HepG2 (cell line): ENCODE data around the gene TCF23. TPM values are rescaled to one million over a fixed set of nuclear protein-coding genes. Genes with fewer than 3 reads are reported as not detected.

Experiments
- BRD4 ChIP-seq: sonication (generic); formaldehyde crosslinking; IDR thresholded peaks from 2 replicates; pipeline ENCODE4 v1.4.0; 2020; ENCODE audit warnings: missing genetic modification reagents
- FOXP1 ChIP-seq, 2 experiments: fragments of 450-650 bp in 1 of 2; IDR thresholded peaks; 2 replicates each; pipeline ENCODE4 v1.6.1; 2017 to 2018; ENCODE audit warnings: antibody characterized with exemption in 1 of 2
- HES4 ChIP-seq: sonication (generic); formaldehyde crosslinking; IDR thresholded peaks from 2 replicates; pipeline ENCODE4 v1.9.0; 2021; ENCODE audit warnings: mild to moderate bottlenecking, missing genetic modification reagents, borderline replicate concordance
- SRSF9 ChIP-seq: fragments of 200-400 bp; formaldehyde crosslinking; IDR thresholded peaks from 2 replicates; pipeline ENCODE4 v1.6.1; 2018; ENCODE audit warnings: borderline replicate concordance, mild to moderate bottlenecking, low read depth, low read length; ENCODE audit not compliant: insufficient read depth, poor library complexity, severe bottlenecking
- ZNF292 ChIP-seq: sonication (generic); formaldehyde crosslinking; IDR thresholded peaks from 2 replicates; pipeline ENCODE4 v1.8.1; 2022; ENCODE audit warnings: mild to moderate bottlenecking, low read depth, missing genetic modification reagents, borderline replicate concordance
- ZNF317 ChIP-seq: sonication (generic); formaldehyde crosslinking; IDR thresholded peaks from 2 replicates; pipeline ENCODE4 v1.5.0; 2020; ENCODE audit warnings: mild to moderate bottlenecking, missing genetic modification reagents
- ZNF441 ChIP-seq: sonication (generic); formaldehyde crosslinking; IDR thresholded peaks from 2 replicates; pipeline ENCODE4 v1.7.0; 2021; ENCODE audit warnings: missing genetic modification reagents, borderline replicate concordance
- ZSCAN25 ChIP-seq: sonication (generic); formaldehyde crosslinking; IDR thresholded peaks from 2 replicates; pipeline ENCODE4 v1.8.0; 2022; ENCODE audit warnings: mild to moderate bottlenecking, missing genetic modification reagents
- polyA plus RNA-seq, 8 experiments: library from polyadenylated mRNA; depleted of rRNA in 3 of 8; stranded (reverse) in 7 of 8; unstranded in 1 of 8; fragments of >200 nt; fragmentation: Illumina TruSeq in 4 of 8; extraction: Trizol in 4 of 8; gene quantifications; 2 replicates each; pipeline versions ENCODE4 v1.2.1 to v1.2.3, GENCODE V29; 2011 to 2016; ENCODE audit warnings: low read depth in 4 of 8, missing spikeins in 1 of 8, mixed read lengths in 1 of 8; ENCODE audit not compliant: insufficient read depth in 1 of 8
- total RNA-seq, 5 experiments: library from RNA; depleted of rRNA; stranded (reverse); fragments of >200 nt; fragmentation: Illumina TruSeq; extraction: Trizol; gene quantifications; 2 replicates each; pipeline ENCODE4 v1.2.3, GENCODE V29; 2016; ENCODE audit warnings: low read depth in 1 of 5
- TF ChIP-seq, protein P1 (sequence below): sonication (generic); formaldehyde crosslinking; IDR thresholded peaks from 2 replicates; pipeline ENCODE4 v1.4.0; 2020; ENCODE audit warnings: mild to moderate bottlenecking, missing genetic modification reagents, borderline replicate concordance
- TF ChIP-seq, protein P2 (sequence below): sonication (generic); formaldehyde crosslinking; IDR thresholded peaks from 2 replicates; pipeline ENCODE4 v1.5.0; 2020; ENCODE audit warnings: mild to moderate bottlenecking, low read depth, missing genetic modification reagents, borderline replicate concordance
- TF ChIP-seq, protein P3 (sequence below): IDR thresholded peaks from 2 replicates; pipeline ENCODE4 v1.4.0; 2020; ENCODE audit warnings: mild to moderate bottlenecking, missing genetic modification reagents
- TF ChIP-seq, protein P4 (sequence below): sonication (generic); formaldehyde crosslinking; IDR thresholded peaks from 2 replicates; pipeline ENCODE4 v1.5.0; 2020; ENCODE audit warnings: missing genetic modification reagents
- TF ChIP-seq, protein P5 (sequence below): sonication (generic); formaldehyde crosslinking; IDR thresholded peaks from 2 replicates; pipeline ENCODE4 v1.4.0; 2020; ENCODE audit warnings: missing genetic modification reagents, borderline replicate concordance

The TCF23 gene
- total and polyA plus RNA-seq, 2 of the 13 experiments (the other 11 are each of a cell fraction or from before 2014, with no cell fraction given), result 0.02 to 1.4 TPM

DNA sequence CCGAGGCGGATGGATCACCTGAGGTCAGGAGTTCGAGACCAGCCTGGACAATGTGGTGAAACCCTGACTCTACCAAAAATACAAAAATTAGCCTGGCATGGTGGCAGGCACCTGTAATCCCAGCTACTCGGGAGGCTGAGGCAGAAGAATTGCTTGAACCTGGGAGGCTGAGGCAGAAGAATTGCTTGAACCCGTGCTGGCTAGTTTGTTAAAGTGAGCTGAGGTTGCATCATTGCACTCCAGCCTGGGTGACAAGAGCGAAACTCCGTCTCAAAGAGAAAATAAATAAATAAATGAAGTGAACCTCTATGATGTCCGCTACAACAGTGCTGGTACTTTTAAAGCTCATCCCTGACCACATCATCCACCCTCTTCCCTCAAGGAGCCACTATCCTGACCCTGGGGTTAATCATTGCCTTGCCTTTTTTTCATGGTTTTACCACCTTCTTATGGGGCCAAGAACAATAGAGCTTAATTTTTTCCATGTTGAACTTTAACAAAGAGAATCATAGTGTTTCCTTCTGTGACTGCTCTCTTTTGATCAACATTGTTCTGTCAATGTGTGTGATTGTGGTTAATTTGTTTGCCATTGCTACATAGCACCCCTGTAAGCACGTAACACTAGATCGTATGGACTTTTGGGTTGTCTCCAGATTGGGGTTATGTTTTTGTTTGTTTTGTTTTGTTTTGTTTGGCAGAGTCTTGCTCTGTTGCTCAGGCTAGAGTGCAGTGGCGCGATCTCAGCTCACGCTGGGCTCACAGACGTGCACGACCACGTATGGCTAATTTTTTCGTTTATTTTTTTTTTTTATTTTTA is 45.9 kb downstream of the TCF23 start (continued):
- TF ChIP-seq HES4 (CRISPR knock-in tag), result no peak
- TF ChIP-seq, protein P1, sequence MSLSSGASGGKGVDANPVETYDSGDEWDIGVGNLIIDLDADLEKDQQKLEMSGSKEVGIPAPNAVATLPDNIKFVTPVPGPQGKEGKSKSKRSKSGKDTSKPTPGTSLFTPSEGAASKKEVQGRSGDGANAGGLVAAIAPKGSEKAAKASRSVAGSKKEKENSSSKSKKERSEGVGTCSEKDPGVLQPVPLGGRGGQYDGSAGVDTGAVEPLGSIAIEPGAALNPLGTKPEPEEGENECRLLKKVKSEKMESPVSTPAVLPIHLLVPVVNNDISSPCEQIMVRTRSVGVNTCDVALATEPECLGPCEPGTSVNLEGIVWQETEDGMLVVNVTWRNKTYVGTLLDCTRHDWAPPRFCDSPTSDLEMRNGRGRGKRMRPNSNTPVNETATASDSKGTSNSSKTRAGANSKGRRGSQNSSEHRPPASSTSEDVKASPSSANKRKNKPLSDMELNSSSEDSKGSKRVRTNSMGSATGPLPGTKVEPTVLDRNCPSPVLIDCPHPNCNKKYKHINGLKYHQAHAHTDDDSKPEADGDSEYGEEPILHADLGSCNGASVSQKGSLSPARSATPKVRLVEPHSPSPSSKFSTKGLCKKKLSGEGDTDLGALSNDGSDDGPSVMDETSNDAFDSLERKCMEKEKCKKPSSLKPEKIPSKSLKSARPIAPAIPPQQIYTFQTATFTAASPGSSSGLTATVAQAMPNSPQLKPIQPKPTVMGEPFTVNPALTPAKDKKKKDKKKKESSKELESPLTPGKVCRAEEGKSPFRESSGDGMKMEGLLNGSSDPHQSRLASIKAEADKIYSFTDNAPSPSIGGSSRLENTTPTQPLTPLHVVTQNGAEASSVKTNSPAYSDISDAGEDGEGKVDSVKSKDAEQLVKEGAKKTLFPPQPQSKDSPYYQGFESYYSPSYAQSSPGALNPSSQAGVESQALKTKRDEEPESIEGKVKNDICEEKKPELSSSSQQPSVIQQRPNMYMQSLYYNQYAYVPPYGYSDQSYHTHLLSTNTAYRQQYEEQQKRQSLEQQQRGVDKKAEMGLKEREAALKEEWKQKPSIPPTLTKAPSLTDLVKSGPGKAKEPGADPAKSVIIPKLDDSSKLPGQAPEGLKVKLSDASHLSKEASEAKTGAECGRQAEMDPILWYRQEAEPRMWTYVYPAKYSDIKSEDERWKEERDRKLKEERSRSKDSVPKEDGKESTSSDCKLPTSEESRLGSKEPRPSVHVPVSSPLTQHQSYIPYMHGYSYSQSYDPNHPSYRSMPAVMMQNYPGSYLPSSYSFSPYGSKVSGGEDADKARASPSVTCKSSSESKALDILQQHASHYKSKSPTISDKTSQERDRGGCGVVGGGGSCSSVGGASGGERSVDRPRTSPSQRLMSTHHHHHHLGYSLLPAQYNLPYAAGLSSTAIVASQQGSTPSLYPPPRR (CRISPR knock-in tag), result peak; percentile 62; the same call in 1 of the 2 replicates
- TF ChIP-seq, protein P2, sequence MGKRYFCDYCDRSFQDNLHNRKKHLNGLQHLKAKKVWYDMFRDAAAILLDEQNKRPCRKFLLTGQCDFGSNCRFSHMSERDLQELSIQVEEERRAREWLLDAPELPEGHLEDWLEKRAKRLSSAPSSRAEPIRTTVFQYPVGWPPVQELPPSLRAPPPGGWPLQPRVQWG (CRISPR knock-in tag), result no peak
- TF ChIP-seq FOXP1 (IDR thresholded peaks at IDR 0.05), result peak; percentile 91
- peak; percentile 93 for TF ChIP-seq FOXP1 (CRISPR knock-in tag; IDR thresholded peaks at IDR 0.05)
- TF ChIP-seq ZNF292 (CRISPR knock-in tag), result peak; percentile 58; the same call in 1 of the 2 replicates
- TF ChIP-seq, protein P3, sequence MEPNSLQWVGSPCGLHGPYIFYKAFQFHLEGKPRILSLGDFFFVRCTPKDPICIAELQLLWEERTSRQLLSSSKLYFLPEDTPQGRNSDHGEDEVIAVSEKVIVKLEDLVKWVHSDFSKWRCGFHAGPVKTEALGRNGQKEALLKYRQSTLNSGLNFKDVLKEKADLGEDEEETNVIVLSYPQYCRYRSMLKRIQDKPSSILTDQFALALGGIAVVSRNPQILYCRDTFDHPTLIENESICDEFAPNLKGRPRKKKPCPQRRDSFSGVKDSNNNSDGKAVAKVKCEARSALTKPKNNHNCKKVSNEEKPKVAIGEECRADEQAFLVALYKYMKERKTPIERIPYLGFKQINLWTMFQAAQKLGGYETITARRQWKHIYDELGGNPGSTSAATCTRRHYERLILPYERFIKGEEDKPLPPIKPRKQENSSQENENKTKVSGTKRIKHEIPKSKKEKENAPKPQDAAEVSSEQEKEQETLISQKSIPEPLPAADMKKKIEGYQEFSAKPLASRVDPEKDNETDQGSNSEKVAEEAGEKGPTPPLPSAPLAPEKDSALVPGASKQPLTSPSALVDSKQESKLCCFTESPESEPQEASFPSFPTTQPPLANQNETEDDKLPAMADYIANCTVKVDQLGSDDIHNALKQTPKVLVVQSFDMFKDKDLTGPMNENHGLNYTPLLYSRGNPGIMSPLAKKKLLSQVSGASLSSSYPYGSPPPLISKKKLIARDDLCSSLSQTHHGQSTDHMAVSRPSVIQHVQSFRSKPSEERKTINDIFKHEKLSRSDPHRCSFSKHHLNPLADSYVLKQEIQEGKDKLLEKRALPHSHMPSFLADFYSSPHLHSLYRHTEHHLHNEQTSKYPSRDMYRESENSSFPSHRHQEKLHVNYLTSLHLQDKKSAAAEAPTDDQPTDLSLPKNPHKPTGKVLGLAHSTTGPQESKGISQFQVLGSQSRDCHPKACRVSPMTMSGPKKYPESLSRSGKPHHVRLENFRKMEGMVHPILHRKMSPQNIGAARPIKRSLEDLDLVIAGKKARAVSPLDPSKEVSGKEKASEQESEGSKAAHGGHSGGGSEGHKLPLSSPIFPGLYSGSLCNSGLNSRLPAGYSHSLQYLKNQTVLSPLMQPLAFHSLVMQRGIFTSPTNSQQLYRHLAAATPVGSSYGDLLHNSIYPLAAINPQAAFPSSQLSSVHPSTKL (CRISPR knock-in tag), result peak; percentile 64
- TF ChIP-seq, protein P4, sequence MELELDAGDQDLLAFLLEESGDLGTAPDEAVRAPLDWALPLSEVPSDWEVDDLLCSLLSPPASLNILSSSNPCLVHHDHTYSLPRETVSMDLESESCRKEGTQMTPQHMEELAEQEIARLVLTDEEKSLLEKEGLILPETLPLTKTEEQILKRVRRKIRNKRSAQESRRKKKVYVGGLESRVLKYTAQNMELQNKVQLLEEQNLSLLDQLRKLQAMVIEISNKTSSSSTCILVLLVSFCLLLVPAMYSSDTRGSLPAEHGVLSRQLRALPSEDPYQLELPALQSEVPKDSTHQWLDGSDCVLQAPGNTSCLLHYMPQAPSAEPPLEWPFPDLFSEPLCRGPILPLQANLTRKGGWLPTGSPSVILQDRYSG (CRISPR knock-in tag), result no peak
- no peak for TF ChIP-seq BRD4 (CRISPR knock-in tag)
- TF ChIP-seq ZSCAN25 (CRISPR knock-in tag), result no peak
- peak; percentile 99 for TF ChIP-seq ZNF441 (CRISPR knock-in tag)
- no peak for TF ChIP-seq SRSF9
- 0 out of 2 replicates have a peak, but pooled peaks have one; percentile 19 for TF ChIP-seq ZNF317 (CRISPR knock-in tag)
- TF ChIP-seq, protein P5, sequence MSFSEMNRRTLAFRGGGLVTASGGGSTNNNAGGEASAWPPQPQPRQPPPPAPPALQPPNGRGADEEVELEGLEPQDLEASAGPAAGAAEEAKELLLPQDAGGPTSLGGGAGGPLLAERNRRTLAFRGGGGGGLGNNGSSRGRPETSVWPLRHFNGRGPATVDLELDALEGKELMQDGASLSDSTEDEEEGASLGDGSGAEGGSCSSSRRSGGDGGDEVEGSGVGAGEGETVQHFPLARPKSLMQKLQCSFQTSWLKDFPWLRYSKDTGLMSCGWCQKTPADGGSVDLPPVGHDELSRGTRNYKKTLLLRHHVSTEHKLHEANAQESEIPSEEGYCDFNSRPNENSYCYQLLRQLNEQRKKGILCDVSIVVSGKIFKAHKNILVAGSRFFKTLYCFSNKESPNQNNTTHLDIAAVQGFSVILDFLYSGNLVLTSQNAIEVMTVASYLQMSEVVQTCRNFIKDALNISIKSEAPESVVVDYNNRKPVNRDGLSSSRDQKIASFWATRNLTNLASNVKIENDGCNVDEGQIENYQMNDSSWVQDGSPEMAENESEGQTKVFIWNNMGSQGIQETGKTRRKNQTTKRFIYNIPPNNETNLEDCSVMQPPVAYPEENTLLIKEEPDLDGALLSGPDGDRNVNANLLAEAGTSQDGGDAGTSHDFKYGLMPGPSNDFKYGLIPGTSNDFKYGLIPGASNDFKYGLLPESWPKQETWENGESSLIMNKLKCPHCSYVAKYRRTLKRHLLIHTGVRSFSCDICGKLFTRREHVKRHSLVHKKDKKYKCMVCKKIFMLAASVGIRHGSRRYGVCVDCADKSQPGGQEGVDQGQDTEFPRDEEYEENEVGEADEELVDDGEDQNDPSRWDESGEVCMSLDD (CRISPR knock-in tag), result no peak
